Gastroesophageal sphincter (tissue), 3 donors: ENCODE results near the gene HSPA1L.

Experiments
- POLR2A ChIP-seq, 2 donors: fragments of 450-650 bp; IDR thresholded peaks; one replicate each; pipeline ENCODE4 v1.6.1; 2017; ENCODE audit warnings: antibody characterized with exemption in 2 of 2, mild to moderate bottlenecking in 2 of 2, moderate library complexity in 1 of 2
- POLR2AphosphoS5 ChIP-seq: sonication (generic); formaldehyde crosslinking; IDR thresholded peaks from one replicate; pipeline ENCODE4 v1.6.1; 2017; ENCODE audit warnings: antibody characterized with exemption
- TF ChIP-seq, protein P1 (sequence below), 4 experiments: fragments of 200-600 bp in 2 of 4; fragments of 450-650 bp in 2 of 4; sonication (generic) in 1 of 4; IDR thresholded peaks; one replicate each; pipeline ENCODE4 v1.5.1; 2017 to 2019; ENCODE audit warnings: antibody characterized with exemption in 4 of 4, mild to moderate bottlenecking in 2 of 4, moderate library complexity in 2 of 4

DNA sequence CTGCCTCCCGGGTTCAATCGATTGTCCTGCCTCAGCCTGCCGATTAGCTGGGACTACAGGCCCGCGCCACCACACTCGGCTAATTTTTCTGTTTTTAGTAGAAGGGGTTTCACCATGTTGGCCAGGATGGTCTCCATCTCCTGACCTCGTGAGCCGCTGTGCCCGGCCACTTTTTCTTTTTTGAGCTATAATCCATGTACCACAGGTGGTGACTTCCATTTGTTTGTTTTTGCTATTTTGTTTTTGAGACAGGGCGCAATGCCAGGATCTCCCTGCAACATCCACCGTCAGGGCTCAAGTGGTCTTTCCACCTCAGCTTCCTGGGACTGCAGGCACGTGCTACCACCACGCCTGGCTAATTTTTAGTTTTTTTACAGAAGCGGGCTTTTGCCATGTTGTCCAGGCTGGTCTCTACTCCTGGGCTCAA is 21.0 kb upstream of the HSPA1L start:
- TF ChIP-seq, protein P1, sequence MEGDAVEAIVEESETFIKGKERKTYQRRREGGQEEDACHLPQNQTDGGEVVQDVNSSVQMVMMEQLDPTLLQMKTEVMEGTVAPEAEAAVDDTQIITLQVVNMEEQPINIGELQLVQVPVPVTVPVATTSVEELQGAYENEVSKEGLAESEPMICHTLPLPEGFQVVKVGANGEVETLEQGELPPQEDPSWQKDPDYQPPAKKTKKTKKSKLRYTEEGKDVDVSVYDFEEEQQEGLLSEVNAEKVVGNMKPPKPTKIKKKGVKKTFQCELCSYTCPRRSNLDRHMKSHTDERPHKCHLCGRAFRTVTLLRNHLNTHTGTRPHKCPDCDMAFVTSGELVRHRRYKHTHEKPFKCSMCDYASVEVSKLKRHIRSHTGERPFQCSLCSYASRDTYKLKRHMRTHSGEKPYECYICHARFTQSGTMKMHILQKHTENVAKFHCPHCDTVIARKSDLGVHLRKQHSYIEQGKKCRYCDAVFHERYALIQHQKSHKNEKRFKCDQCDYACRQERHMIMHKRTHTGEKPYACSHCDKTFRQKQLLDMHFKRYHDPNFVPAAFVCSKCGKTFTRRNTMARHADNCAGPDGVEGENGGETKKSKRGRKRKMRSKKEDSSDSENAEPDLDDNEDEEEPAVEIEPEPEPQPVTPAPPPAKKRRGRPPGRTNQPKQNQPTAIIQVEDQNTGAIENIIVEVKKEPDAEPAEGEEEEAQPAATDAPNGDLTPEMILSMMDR (IDR thresholded peaks at IDR 0.05): no peak
- TF ChIP-seq POLR2AphosphoS5 (no peak), POLR2A (IDR thresholded peaks at IDR 0.05) (no peak)
